ENCODE results near the gene MSX1.

- TF ChIP-seq CTCF (IDR thresholded peaks at IDR 0.05; ENCODE audit: low read depth, low read length, missing input control) (no peak), REST (IDR thresholded peaks at IDR 0.05) (no peak)
These were observed 38.7 kb upstream of the MSX1 start for GRCh38 chr4:4820739-4821138.

Measured in liver (tissue), 2 donors.